ENCODE measurements around the gene ARHGAP12. TPM values are rescaled to one million over a fixed set of nuclear protein-coding genes. Genes with fewer than 3 reads are reported as not detected.

The ARHGAP12 gene
- total RNA-seq, 1 donor from 2014 or later: 35.3 TPM

- Mint-ChIP-seq H3K9me3 (peaks cover 38% of the 10 kb centered on the region), H3K4me1 (peaks cover 6% of the 10 kb centered on the region), H3K36me3 (peaks cover 25% of the 10 kb centered on the region), H3K27ac (no peak overlapping the region), H3K4me3 (no peak overlapping the region), H3K27me3 (ENCODE audit: low read depth) (no peaks in the 10 kb centered on the region)
- DNase-seq (ENCODE audit: low spot score in 2 of 2, unreplicated experiment in 2 of 2): no peak
- TF ChIP-seq, protein P1, sequence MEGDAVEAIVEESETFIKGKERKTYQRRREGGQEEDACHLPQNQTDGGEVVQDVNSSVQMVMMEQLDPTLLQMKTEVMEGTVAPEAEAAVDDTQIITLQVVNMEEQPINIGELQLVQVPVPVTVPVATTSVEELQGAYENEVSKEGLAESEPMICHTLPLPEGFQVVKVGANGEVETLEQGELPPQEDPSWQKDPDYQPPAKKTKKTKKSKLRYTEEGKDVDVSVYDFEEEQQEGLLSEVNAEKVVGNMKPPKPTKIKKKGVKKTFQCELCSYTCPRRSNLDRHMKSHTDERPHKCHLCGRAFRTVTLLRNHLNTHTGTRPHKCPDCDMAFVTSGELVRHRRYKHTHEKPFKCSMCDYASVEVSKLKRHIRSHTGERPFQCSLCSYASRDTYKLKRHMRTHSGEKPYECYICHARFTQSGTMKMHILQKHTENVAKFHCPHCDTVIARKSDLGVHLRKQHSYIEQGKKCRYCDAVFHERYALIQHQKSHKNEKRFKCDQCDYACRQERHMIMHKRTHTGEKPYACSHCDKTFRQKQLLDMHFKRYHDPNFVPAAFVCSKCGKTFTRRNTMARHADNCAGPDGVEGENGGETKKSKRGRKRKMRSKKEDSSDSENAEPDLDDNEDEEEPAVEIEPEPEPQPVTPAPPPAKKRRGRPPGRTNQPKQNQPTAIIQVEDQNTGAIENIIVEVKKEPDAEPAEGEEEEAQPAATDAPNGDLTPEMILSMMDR (IDR thresholded peaks at IDR 0.05; ENCODE audit: unreplicated experiment): no peak
These were observed 24.8 kb upstream of the ARHGAP12 start for GRCh38 chr10:31953480-31953879.

DNA sequence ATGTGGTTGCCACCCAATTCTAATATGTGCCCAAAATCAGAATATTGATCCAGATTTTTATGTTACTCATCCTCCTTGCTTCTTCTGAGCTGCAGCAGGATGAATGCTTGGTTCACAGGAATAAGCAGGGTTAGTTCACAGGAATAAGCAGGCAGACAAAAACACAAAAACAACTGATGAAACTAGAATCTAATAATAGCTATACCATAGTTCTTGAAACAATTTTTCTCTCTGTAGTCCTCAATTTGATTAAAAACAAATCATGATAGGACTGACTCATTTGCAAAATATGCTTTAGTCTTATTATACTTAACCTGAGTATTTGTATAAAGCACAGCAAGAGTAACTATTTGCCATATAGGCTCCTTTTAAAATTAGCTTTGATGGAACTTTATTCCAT is 24.4 kb upstream of the ARHGAP12 start:
- Mint-ChIP-seq H3K36me3 (peaks cover 25% of the 10 kb centered on the region), H3K27ac (no peak overlapping the region), H3K27me3 (ENCODE audit: low read depth) (no peaks in the 10 kb centered on the region), H3K4me3 (no peak overlapping the region), H3K9me3 (peaks cover 38% of the 10 kb centered on the region), H3K4me1 (peaks cover 6% of the 10 kb centered on the region)
- DNase-seq (ENCODE audit: low spot score in 2 of 2, unreplicated experiment in 2 of 2): no peak
- TF ChIP-seq, protein P1 (IDR thresholded peaks at IDR 0.05; ENCODE audit: unreplicated experiment): no peak

GRCh38 chr10:31952066-31952465 is 23.4 kb upstream of the ARHGAP12 start:
- TF ChIP-seq, protein P1 (IDR thresholded peaks at IDR 0.05; ENCODE audit: unreplicated experiment): no peak
- Mint-ChIP-seq H3K9me3 (peaks cover 38% of the 10 kb centered on the region), H3K4me3 (no peak overlapping the region), H3K36me3 (peaks cover 25% of the 10 kb centered on the region), H3K27me3 (ENCODE audit: low read depth) (no peaks in the 10 kb centered on the region), H3K27ac (peak overlapping the region; percentile 61), H3K4me1 (peaks cover 14% of the 10 kb centered on the region)
- DNase-seq (ENCODE audit: low spot score in 2 of 2, unreplicated experiment in 2 of 2): no peak

DNA sequence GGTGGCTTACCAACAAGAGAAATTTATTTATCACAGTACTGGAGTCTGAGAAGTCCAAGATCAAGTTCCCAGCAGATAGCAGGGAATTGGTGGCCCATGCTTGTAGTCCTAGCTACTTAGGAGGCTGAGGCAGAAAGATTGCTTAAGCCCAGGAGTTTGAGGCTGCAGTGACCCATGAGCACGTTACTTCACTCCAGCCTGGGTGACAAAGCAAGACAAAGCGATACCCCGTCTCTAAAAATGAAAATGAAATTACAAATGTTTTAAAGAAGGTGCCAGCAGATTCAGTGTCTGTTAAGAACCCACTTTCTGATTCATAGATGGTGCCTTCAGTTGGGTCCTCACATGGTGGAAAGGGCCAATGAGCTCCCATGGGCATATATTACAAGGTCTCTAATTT is 20.6 kb upstream of the ARHGAP12 start:
- no peak overlapping the region for H3K4me3 Mint-ChIP-seq
- peaks cover 26% of the 10 kb centered on the region for H3K4me1 Mint-ChIP-seq
- H3K27me3 Mint-ChIP-seq (ENCODE audit: low read depth): no peaks in the 10 kb centered on the region
- TF ChIP-seq, protein P1 (IDR thresholded peaks at IDR 0.05; ENCODE audit: unreplicated experiment): no peak
- H3K36me3 Mint-ChIP-seq: peaks cover 12% of the 10 kb centered on the region
- peaks cover 27% of the 10 kb centered on the region for H3K9me3 Mint-ChIP-seq
- no peak for DNase-seq (ENCODE audit: low spot score in 2 of 2, unreplicated experiment in 2 of 2)
- H3K27ac Mint-ChIP-seq: no peak overlapping the region

DNA sequence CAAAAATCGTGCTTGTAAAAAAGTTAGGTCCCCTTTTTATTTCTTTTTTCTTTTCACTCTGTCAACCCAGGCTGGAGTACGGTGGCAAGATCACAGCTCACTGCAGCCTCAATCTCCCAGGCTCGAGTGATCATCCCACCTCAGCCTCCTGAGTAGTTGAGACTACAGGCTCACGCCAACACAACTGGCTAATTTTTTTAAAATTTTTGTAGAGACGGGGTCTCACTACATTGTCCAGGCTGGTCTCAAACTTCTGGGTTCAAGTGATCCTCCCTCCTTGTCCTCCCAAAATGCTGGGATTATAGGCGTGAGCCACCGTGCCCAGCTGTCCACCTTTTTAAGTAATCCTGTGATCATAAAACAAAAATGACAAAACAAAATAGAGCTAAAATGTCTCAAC is 19.4 kb upstream of the ARHGAP12 start:
- peaks cover 30% of the 10 kb centered on the region for H3K4me1 Mint-ChIP-seq
- H3K27ac Mint-ChIP-seq: peak overlapping the region; percentile 26
- H3K9me3 Mint-ChIP-seq: peaks cover 20% of the 10 kb centered on the region
- no peaks in the 10 kb centered on the region for H3K27me3 Mint-ChIP-seq (ENCODE audit: low read depth)
- DNase-seq (ENCODE audit: low spot score in 2 of 2, unreplicated experiment in 2 of 2): no peak
- H3K36me3 Mint-ChIP-seq: peaks cover 5% of the 10 kb centered on the region
- TF ChIP-seq, protein P1 (IDR thresholded peaks at IDR 0.05; ENCODE audit: unreplicated experiment): no peak
- no peak overlapping the region for H3K4me3 Mint-ChIP-seq

Measured in mesothelial cell of epicardium (in vitro differentiated cells).